Measurements from ENCODE around the gene HSPB7.
"Not testable (repeated sequence)": the region's sequence is repeated elsewhere in the genome, so short reads cannot be mapped to it uniquely, and the experiment has no call there.

Gene HSPB7

GRCh38 chr1:16054598-16055540 lies 37.0 kb upstream of the HSPB7 start:
- no peak for DNase-seq (ENCODE audit: low read depth)
- TF ChIP-seq CTCF (conservative IDR thresholded peaks at IDR 0.05; ENCODE audit: low read depth, low read length), result no peak
- H3K4me3 ChIP-seq (ENCODE audit: low read depth, low read length), result no peak overlapping the region

- DNase-seq (ENCODE audit: low read depth), result no peak
- no peak overlapping the region for H3K4me3 ChIP-seq (ENCODE audit: low read depth, low read length)
- TF ChIP-seq CTCF (conservative IDR thresholded peaks at IDR 0.05; ENCODE audit: low read depth, low read length), result no peak
Observed at GRCh38 chr1:16053781-16054502, 36.1 kb upstream of the HSPB7 start.

- H3K4me3 ChIP-seq (ENCODE audit: low read depth, low read length); DNase-seq (ENCODE audit: low read depth): not testable (repeated sequence)
Observed at GRCh38 chr1:16051949-16052348, 34.1 kb upstream of the HSPB7 start.

GRCh38 chr1:16051039-16051438 lies 33.2 kb upstream of the HSPB7 start:
- TF ChIP-seq CTCF (conservative IDR thresholded peaks at IDR 0.05; ENCODE audit: low read depth, low read length), result no peak
- H3K4me3 ChIP-seq (ENCODE audit: low read depth, low read length), result no peak overlapping the region
- DNase-seq (ENCODE audit: low read depth), result no peak

GRCh38 chr1:16050328-16050727 lies 32.5 kb upstream of the HSPB7 start:
- TF ChIP-seq CTCF (conservative IDR thresholded peaks at IDR 0.05; ENCODE audit: low read depth, low read length), result no peak
- no peak for DNase-seq (ENCODE audit: low read depth)
- no peak overlapping the region for H3K4me3 ChIP-seq (ENCODE audit: low read depth, low read length)

GRCh38 chr1:16048573-16049189 lies 30.8 kb upstream of the HSPB7 start:
- H3K4me3 ChIP-seq (ENCODE audit: low read depth, low read length), result peak overlapping the region; percentile 44
- TF ChIP-seq CTCF (conservative IDR thresholded peaks at IDR 0.05; ENCODE audit: low read depth, low read length), result peak; percentile 1
- peak; percentile 52 for DNase-seq (ENCODE audit: low read depth)

- DNase-seq (ENCODE audit: low read depth), result no peak
- H3K4me3 ChIP-seq (ENCODE audit: low read depth, low read length), result no peak overlapping the region
- TF ChIP-seq CTCF (conservative IDR thresholded peaks at IDR 0.05; ENCODE audit: low read depth, low read length), result no peak
Observed at GRCh38 chr1:16047791-16048475, 30.1 kb upstream of the HSPB7 start.

Data from choroid plexus epithelial cell (primary cell).